GM18861 (cell line): ENCODE data around the gene ARHGEF28.
A peak's percentile ranks its signal among the peaks of the same experiment; 100 is the strongest.

Source experiments
- ATAC-seq: cut with Tn5 transposase; IDR thresholded peaks from one replicate; pipeline ENCODE4 v1.9.1; 2021; ENCODE audit not compliant: unreplicated experiment

The ARHGEF28 gene

DNA sequence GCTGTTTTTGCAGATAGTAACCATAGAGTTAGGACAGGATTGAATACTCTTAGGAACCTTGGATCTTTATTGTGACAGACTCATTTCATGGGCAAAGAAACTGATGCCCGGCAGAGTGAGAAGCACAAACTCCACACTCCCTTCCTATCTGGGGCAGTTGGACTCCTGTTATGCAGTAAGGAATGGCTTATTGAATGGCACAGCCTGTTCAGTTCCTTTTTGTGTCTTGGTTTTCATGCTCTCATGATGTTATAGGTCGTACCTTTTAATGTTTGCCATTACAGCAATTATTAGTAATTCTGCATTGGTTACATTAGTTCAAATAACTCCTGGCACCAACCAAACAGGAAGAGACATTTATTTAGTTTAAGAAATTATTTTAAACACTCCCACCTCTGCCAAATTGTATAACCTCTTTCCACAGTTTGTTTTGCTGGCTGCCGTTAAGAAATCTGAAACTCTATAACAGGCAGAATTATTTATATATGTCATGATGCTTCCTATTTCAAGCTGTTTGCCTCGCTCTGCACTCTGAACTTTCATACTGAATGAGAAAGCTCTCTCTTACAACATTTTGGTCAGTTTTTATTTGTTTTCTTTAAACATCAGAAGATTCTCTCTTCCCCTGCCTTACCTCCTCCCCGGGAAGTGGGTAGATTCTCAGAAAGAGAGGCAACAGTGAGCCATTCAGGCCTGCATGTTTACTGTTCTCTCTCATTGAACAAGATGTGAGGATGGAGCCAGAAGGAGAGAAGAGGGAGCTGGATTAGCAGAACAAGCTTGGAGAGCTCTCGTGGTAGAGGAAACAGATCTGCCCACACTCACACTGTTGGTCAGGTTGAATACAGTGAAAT, 144.4 kb downstream of the ARHGEF28 start:
- ATAC-seq: no peak

DNA sequence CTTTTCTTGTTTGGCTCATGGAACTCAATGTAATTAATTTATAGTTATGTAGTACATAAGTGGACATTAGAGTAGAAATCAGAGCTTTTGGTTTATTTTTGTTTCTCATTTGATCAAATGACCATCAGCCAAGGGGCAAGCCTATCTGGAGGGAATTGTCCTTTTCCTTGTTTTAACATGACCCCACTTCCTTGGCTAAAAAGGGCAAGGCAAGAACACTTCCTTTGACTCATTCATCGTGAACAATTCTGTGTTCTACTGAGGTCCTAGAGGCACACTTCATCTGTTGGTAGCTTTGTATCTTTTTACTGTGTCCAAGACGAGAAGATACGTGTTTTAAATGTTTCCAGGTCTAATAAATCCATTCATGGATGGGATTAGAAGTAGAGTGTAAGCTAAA, 148.9 kb downstream of the ARHGEF28 start:
- ATAC-seq: no peak

- no peak for ATAC-seq
Observed at GRCh38 chr5:73776405-73776804, 150.4 kb downstream of the ARHGEF28 start.

DNA sequence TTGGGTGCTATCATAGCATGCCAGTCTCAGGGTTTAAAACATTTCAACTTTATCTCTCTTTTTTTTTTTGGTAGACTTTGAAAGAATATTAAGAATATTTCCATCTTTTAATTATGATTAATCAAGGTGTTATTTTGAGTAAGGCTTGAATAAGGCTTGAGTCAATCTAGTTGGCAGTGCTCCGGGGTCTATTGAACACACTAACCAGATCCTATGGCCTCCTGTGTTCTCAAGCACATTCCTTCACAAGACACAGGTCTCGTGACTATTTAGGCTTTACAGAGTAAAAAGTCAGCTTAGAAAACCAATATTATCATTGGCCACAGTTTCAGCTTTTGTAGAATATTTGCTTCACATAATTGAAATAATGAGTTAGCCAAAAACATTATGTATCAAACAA, 151.2 kb downstream of the ARHGEF28 start:
- ATAC-seq: no peak

- ATAC-seq: no peak
Observed at GRCh38 chr5:73780302-73781080, 154.5 kb downstream of the ARHGEF28 start.

DNA sequence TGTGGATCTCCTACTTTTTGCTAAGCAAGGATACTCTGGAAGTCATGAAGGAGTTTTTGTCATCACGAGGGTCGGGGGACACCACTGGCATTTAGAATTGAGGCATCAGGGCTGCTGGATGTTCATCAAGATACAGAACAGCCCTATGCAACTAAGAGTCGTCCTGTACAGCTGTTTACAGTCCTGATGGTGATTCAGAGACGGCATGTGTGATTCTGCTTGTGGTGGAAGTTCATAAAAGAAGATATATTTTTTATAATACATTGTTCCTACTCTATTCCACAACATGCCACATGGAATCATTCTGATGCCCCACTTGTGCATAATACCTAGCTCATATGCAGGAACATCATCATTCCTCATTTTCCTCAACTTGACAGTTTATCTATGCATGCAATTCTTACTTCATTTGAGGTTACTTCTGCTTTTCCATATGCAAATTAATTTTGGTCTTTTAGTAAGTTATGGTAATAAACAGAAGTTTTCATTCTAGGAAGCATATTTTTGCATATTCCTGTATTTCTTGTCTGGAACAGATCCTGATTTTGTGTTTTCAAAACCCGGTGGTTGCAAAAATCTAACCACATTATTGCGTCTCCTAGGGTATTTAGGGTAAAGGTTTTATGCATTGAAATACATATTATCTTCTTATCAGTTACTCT, 155.2 kb downstream of the ARHGEF28 start:
- ATAC-seq: no peak

DNA sequence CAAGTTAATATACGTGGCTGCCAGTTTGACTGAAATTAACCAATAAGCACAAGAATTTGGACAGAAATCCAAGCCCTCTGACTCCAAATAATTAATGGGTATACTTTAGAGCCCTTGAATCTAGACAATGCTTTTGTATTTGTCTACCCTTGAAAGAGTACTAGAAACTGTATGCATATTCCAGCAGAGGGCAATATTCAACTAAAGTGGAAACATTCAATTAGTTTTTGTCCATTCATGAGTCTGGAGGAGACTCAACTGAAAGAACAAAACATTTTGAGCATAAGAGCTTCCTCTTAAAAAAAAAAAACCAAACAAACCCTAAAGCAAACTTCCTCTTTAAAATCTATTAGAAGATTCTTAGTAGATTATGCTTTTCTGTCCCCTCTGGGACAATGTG, 157.8 kb downstream of the ARHGEF28 start:
- no peak for ATAC-seq

- ATAC-seq: no peak
Observed at GRCh38 chr5:73786043-73786831, 160.2 kb downstream of the ARHGEF28 start.

DNA sequence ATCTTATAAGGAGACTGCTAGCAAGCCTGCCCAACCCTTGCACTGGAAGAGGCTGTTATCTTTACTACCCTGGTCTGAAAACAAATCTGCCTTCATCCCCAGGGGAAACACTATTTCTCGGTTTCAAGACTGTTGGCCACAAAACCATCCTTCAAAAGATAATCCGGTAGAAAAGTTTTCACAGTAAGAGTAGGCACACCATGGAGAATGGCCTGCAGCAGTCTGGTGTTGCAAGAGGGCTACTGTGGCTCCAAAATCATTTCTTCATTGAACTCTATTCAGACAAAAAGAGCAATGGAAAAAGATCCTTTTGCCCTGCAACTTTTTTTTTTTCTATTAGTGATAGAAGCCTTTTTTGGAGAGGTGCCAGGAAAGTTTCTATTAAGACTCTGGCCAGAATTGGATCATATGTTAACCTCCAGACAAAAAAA, 163.9 kb downstream of the ARHGEF28 start:
- no peak for ATAC-seq

DNA sequence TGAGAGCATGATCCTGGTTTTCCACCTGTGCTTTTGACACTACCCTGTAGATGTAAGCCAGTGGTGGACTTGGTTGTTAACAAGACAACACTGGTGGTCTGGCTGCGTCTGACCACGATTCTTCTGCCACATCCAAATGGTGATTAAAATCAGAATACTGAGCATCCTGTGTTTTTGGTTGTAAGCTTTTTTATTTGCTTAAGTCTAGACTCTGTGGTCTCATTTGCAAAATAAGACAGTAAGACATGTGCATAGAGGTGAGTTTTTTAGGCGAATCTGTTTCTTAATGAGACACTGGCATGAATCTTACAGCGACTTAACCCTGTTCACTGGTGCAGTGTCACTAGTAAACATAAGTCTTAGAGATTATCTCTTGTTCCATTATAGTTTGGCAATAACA, 165.4 kb downstream of the ARHGEF28 start:
- no peak for ATAC-seq

DNA sequence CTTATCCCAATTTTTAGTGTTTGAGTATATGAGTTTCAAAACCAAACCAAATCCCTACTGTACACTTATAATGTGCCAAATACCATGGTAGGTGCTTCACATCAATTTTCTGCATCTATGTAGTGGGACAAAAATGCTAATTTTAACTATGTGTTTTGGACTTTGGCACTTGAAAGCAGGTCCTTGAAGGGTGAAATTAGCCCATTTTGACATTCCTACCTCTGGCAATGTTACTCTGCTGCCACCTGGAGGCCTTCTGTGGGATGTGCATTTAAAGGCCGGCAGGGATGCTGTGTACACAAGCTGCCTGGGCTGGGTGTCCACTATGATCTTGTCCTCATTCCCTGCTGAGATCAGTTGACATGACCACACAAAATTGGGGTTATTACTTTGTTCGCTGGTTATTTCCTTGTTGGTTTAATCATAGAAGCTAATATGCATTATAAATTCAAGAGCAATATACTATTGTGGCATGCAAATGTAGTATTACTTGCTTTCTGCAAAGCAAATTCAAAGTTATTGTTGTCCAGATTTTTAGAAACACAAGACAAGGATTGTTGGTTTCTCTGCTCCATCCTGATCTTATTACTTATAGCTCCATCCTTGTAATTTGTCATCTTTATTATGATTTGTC, 166.8 kb downstream of the ARHGEF28 start:
- no peak for ATAC-seq

DNA sequence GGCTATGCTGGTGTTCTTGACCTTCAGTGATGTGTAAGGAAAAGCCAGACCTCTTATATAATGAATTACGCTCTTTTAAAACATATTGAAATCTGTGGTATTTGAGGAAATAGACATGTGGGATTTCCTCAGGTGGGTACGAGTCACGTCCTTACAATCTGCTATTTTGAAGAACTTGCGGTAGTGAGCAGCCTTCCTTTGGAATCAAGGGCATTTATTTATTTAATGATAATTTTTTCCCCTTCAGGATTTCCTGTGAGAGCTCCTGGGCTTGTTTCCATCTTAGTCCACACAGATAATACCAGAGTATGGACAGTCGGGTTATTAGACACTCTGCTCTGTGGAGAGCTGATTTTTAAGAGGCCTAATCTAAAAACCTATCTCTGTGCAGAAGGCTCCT, 167.9 kb downstream of the ARHGEF28 start:
- no peak for ATAC-seq

GRCh38 chr5:73796164-73797131, 170.5 kb downstream of the ARHGEF28 start:
- peak; percentile 59 for ATAC-seq

DNA sequence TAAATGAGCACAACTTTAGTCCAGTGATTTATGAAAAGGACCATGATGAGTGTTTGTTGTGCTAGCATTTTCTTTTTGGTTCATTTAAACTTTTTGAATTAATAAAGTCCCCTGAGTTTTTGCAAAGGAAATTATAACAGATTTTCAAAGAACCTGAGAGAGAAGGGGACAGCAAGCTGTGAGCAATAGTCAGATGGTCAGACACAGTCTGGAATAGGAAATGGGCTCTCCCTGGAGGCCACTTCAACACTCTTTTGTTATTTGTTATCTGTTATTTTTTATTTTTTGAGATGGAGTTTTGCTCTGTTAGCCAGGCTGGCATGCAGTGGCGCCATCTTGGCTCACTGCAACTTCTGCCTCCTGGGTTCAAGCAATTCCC, 171.1 kb downstream of the ARHGEF28 start:
- ATAC-seq: no peak

DNA sequence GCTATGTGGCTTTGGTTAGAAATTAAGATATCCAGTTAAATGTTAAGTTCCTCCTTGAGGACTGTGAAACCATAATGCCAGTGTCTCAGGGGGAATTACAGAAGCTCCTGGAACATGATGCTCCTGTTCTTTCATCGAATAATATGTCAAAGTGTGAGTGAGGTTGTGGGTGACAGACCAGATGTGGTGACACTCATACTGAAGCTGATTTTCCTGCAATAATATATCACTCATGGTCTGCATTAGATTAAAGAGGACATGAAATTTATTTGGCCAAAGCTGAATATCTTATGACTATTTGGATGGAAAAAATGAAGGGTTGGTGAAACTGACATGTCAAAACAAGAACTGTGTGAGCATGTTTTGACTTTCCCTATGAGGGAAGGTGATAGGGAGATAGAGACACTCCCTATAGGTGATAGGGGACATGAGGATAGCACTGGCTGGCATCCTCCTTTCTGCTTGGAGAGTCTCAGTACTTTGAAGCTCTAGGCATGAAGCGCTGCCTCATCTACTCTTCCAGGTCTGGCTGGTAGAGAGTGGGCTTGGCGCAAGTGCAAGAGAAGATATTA, 173.5 kb downstream of the ARHGEF28 start:
- no peak for ATAC-seq

DNA sequence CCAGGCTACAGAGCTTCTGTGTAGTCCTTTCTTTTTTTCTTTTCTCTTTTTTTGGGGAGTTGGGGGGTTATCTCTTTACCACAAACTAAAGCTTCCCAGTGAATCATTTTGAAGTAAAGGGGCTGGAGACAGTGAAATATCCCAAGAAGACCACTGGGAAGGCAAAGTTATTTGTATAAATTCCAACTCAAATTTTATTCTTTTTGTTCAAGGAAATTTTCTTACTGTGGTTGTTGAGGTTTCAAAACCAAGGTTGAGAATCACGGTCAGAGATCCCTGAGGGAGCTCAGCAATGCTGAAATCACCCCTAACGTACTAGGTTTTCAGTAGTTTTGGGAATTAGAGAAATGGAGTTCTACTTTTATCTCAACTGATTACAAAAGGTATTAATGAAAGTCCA, 175.7 kb downstream of the ARHGEF28 start:
- ATAC-seq: no peak

DNA sequence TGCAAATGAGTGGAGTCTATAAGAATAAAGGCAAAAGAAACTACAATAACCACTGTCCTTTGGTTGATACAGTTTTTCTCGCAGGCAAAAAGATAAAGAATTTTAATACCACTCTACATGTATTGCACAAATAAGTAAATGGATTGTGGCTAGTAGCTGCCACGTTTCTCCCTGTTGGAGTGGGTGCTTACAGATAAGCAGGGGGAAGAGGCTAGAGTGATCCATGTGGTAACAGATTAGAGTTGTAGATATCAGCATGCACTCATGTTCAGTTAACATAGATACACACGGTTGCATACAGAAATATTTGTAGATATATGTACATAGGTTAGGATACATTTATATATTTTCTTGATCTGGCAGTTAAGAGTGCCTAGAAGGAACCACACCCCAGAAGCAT, 179.5 kb downstream of the ARHGEF28 start:
- ATAC-seq: no peak

DNA sequence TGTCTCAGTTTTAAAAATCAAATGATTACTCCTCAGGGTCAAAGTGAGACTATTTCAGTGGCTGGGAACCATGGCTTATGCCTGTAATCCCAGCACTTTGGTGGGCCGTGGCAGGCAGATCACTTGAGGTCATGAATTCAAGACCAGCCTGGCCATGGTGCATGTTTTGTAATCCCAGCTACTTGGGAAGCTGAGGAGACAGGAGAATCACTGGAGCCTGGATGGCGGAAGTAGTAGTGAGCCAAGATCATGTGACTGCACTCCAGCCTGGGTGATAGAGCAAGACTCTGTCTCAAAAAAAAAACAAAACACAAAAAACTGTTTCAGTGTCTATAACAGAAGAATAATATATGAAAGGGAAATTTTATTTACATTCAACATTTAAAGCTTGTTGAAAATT, 182.9 kb downstream of the ARHGEF28 start:
- ATAC-seq: no peak

- no peak for ATAC-seq
Observed at GRCh38 chr5:73810429-73810828, 184.4 kb downstream of the ARHGEF28 start.
